DND-41 (cell line): ENCODE data around the gene TMEM109.

Experiments
- ATAC-seq: fragments of 200-7000 bp; cut with Tn5 transposase; 3 replicates; pipeline ENCODE4 v1.9.1; 2021; ENCODE audit warnings: low read depth; ENCODE audit not compliant: insufficient read depth
- DNase-seq: peaks from one replicate; pipeline ENCODE4 v3.0.0-alpha.2; 2020
- H2AFZ ChIP-seq: 2 replicates; pipeline ENCODE4 v1.6.0; 2012; ENCODE audit warnings: low read depth, low read length
- H3K27ac ChIP-seq: 2 replicates; pipeline ENCODE4 v1.5.1; 2012; ENCODE audit warnings: low read length, inconsistent platforms
- H3K27me3 ChIP-seq: fragments of 200-600 bp; sonication (generic); 2 replicates; pipeline ENCODE4 v1.6.0; 2012; ENCODE audit warnings: low read length, mild to moderate bottlenecking, inconsistent platforms; ENCODE audit not compliant: insufficient read depth, poor library complexity
- H3K36me3 ChIP-seq: 2 replicates; pipeline ENCODE4 v1.5.1; 2012; ENCODE audit warnings: low read length, inconsistent platforms; ENCODE audit not compliant: insufficient read depth
- H3K4me1 ChIP-seq: 2 replicates; pipeline ENCODE4 v1.5.1; 2012; ENCODE audit warnings: mild to moderate bottlenecking, low read length; ENCODE audit not compliant: insufficient read depth
- H3K4me2 ChIP-seq: 2 replicates; pipeline ENCODE4 v1.6.0; 2012; ENCODE audit warnings: mild to moderate bottlenecking, moderate library complexity, low read length, inconsistent platforms; ENCODE audit not compliant: insufficient read depth
- H3K4me3 ChIP-seq, 2 experiments: fragments of 200-600 bp in 1 of 2; shearing (Covaris generic) in 1 of 2; 2 replicates each; pipeline ENCODE4 v1.5.1; 2012 to 2016; ENCODE audit warnings: inconsistent platforms in 2 of 2, low read length in 2 of 2, mild to moderate bottlenecking in 2 of 2, low read depth in 1 of 2, moderate library complexity in 1 of 2
- H3K79me2 ChIP-seq: 2 replicates; pipeline ENCODE4 v1.6.0; 2012; ENCODE audit warnings: low read length, inconsistent platforms; ENCODE audit not compliant: insufficient read depth
- H3K9ac ChIP-seq: 2 replicates; pipeline ENCODE4 v1.6.0; 2012; ENCODE audit warnings: low read depth, mild to moderate bottlenecking, inconsistent platforms, low read length, moderate library complexity
- H3K9me3 ChIP-seq: 2 replicates; pipeline ENCODE4 v1.5.1; 2012; ENCODE audit warnings: low read length, moderate library complexity, mild to moderate bottlenecking, inconsistent platforms; ENCODE audit not compliant: insufficient read depth, severe bottlenecking
- H4K20me1 ChIP-seq: 2 replicates; pipeline ENCODE4 v1.6.0; 2012; ENCODE audit warnings: low read length; ENCODE audit not compliant: insufficient read depth
- EZH2 ChIP-seq: IDR thresholded peaks from 3 replicates; pipeline ENCODE4 v1.6.1; 2012; ENCODE audit warnings: borderline replicate concordance, low read depth, mild to moderate bottlenecking, moderate library complexity, low read length, inconsistent platforms; ENCODE audit not compliant: severe bottlenecking
- TF ChIP-seq, protein P1 (sequence below): IDR thresholded peaks from 2 replicates; pipeline ENCODE4 v1.5.1; 2012; ENCODE audit warnings: borderline replicate concordance, low read length, moderate library complexity, mild to moderate bottlenecking; ENCODE audit not compliant: poor library complexity, severe bottlenecking; ENCODE audit errors: extremely low read depth

Gene TMEM109

GRCh38 chr11:60872124-60872960 lies 41.6 kb upstream of the TMEM109 start:
- Histone ChIP-seq H3K79me2 (no peaks in the 10 kb centered on the region), H3K9me3 (no peaks in the 10 kb centered on the region), H3K4me1 (peaks cover 83% of the 10 kb centered on the region), H3K27ac (peak overlapping the region; percentile 93), H3K4me2 (no peak overlapping the region), H3K36me3 (no peaks in the 10 kb centered on the region), H3K9ac (peak overlapping the region; percentile 31; the same call in 1 of the 2 replicates), H2AFZ (no peak overlapping the region), H4K20me1 (no peaks in the 10 kb centered on the region), H3K27me3 (no peaks in the 10 kb centered on the region), H3K4me3 (no peak overlapping the region)
- TF ChIP-seq, protein P1, sequence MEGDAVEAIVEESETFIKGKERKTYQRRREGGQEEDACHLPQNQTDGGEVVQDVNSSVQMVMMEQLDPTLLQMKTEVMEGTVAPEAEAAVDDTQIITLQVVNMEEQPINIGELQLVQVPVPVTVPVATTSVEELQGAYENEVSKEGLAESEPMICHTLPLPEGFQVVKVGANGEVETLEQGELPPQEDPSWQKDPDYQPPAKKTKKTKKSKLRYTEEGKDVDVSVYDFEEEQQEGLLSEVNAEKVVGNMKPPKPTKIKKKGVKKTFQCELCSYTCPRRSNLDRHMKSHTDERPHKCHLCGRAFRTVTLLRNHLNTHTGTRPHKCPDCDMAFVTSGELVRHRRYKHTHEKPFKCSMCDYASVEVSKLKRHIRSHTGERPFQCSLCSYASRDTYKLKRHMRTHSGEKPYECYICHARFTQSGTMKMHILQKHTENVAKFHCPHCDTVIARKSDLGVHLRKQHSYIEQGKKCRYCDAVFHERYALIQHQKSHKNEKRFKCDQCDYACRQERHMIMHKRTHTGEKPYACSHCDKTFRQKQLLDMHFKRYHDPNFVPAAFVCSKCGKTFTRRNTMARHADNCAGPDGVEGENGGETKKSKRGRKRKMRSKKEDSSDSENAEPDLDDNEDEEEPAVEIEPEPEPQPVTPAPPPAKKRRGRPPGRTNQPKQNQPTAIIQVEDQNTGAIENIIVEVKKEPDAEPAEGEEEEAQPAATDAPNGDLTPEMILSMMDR = no peak
- no peak for TF ChIP-seq EZH2
- ATAC-seq (peak; percentile 24), DNase-seq (peak; percentile 72)

DNA sequence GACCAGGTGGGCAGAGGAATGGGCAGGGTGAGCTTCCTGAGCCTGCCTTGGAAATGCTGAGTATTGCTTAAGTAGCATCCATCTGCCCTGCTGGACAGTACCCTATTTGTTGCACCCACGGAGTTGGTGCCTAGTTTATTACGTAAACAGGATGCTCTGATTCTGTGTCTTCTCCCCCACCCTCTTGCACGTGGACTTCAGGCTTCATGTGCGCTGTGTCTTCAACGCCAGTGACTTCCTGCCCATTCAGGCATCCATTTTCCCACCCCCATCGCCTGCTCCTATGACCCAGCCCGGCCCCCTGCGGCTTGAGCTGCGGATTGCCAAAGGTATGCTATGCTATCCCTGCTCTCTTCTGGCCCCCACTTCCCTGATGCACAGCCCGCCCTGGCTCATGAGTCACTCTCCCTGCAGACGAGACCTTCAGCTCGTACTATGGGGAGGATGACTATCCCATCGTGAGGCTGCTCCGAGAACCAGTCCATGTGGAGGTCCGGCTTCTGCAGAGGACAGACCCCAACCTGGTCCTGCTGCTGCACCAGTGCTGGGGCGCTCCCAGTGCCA lies 40.9 kb upstream of the TMEM109 start:
- Histone ChIP-seq H3K4me1 (peaks cover 76% of the 10 kb centered on the region), H3K27me3 (no peaks in the 10 kb centered on the region), H3K79me2 (no peaks in the 10 kb centered on the region), H3K27ac (peak overlapping the region; percentile 93), H3K9ac (peak overlapping the region; percentile 31), H3K36me3 (no peaks in the 10 kb centered on the region), H3K4me3 (no peak overlapping the region; a peak in 1 of 4 replicates), H2AFZ (no peak overlapping the region), H4K20me1 (no peaks in the 10 kb centered on the region), H3K9me3 (no peaks in the 10 kb centered on the region), H3K4me2 (peak overlapping the region; percentile 27; the same call in 1 of the 2 replicates)
- DNase-seq = peak; percentile 85
- peak; percentile 29 for ATAC-seq
- TF ChIP-seq EZH2 = no peak
- TF ChIP-seq, protein P1 = no peak

GRCh38 chr11:60873533-60873932 lies 40.4 kb upstream of the TMEM109 start:
- H2AFZ ChIP-seq = no peak overlapping the region
- no peaks in the 10 kb centered on the region for H3K79me2 ChIP-seq
- H3K36me3 ChIP-seq = no peaks in the 10 kb centered on the region
- H3K27ac ChIP-seq = peak overlapping the region; percentile 93
- no peaks in the 10 kb centered on the region for H3K9me3 ChIP-seq
- DNase-seq (no peak), ATAC-seq (peak; percentile 0; the same call in 1 of the 3 replicates)
- H3K4me1 ChIP-seq = peaks cover 71% of the 10 kb centered on the region
- H4K20me1 ChIP-seq = no peaks in the 10 kb centered on the region
- H3K27me3 ChIP-seq = no peaks in the 10 kb centered on the region
- H3K4me2 ChIP-seq = peak overlapping the region; percentile 27; the same call in 1 of the 2 replicates
- H3K4me3 ChIP-seq = no peak overlapping the region; a peak in 1 of 4 replicates
- TF ChIP-seq, protein P1 = no peak
- no peak for TF ChIP-seq EZH2
- peak overlapping the region; percentile 15 for H3K9ac ChIP-seq
